WTC11 (cell line): ENCODE measurements around the gene LRMDA.

Experiments
- CREB1 ChIP-seq: sonication (generic); formaldehyde crosslinking; IDR thresholded peaks from 2 replicates; pipeline ENCODE4 v1.8.0; 2023; ENCODE audit warnings: mild to moderate bottlenecking, missing genetic modification reagents
- NFYB ChIP-seq: sonication (generic); formaldehyde crosslinking; conservative IDR thresholded peaks from 2 replicates; pipeline ENCODE4 v1.8.0; 2022; ENCODE audit warnings: low read depth, missing genetic modification reagents
- TF ChIP-seq, protein P1 (sequence below): fragments of 200-600 bp; IDR thresholded peaks from 2 replicates; pipeline ENCODE4 v1.8.0; 2022; ENCODE audit warnings: antibody characterized with exemption

- TF ChIP-seq CREB1 (CRISPR knock-in tag) (no peak), NFYB (no peak)
- TF ChIP-seq, protein P1, sequence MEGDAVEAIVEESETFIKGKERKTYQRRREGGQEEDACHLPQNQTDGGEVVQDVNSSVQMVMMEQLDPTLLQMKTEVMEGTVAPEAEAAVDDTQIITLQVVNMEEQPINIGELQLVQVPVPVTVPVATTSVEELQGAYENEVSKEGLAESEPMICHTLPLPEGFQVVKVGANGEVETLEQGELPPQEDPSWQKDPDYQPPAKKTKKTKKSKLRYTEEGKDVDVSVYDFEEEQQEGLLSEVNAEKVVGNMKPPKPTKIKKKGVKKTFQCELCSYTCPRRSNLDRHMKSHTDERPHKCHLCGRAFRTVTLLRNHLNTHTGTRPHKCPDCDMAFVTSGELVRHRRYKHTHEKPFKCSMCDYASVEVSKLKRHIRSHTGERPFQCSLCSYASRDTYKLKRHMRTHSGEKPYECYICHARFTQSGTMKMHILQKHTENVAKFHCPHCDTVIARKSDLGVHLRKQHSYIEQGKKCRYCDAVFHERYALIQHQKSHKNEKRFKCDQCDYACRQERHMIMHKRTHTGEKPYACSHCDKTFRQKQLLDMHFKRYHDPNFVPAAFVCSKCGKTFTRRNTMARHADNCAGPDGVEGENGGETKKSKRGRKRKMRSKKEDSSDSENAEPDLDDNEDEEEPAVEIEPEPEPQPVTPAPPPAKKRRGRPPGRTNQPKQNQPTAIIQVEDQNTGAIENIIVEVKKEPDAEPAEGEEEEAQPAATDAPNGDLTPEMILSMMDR, result no peak
Observed at GRCh38 chr10:76422769-76423168, 991.3 kb downstream of the LRMDA start.
